ENCODE results near the gene EVA1A. TPM values are rescaled to one million over a fixed set of nuclear protein-coding genes. Genes with fewer than 3 reads are reported as not detected.

Gene EVA1A
- total and polyA plus RNA-seq, 7 donors, result 0.51 to 2.5 (median 0.83) TPM

DNA sequence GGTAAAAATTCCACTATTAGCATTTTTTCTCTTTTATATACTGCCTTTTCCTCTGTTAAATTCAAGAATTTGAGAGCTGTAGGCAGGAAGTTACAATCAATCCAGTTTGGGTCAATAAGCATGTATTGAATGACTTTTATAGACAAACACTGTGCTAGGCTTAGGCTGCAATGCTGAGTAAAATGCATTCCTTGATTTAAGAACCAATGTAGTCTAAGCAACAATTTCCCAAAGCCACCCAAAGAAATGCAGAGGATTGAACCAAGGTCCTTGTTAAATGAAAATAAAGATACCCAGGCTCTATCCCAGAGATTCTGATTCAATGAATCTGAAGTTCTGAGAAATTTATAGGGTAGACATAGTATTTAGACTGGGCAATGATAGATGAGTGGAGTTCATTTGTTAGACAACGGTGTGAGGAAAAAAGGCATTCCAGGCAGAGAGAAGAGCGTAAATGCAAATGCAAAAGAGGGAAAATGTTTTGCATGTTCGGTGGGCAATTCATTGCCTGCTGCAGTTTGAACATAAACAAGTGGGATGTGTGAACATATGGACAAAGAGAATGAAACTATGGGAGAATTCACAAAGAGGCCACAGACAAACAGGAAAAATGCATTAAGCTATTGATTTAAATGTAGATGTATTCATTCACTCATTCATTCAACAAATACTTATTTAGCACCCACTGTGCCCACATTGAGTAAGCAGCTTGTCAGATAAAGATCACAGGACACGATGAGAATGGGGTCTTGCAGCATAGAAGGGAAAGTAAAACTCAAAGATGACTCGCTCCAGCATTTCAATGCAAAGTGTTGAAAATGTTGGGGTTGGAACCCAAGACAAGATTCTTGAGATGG, 107.1 kb downstream of the EVA1A start:
- Histone ChIP-seq H3K4me1 (no peaks in the 10 kb centered on the region), H3K4me3 (no peak overlapping the region), H3K27ac (no peak overlapping the region), H3K9me3 (peaks cover 4% of the 10 kb centered on the region), H3K36me3 (ENCODE audit: insufficient read depth in 1 of 2, low read depth in 1 of 2) (no peaks in the 10 kb centered on the region), H3K27me3 (ENCODE audit: insufficient read depth in 3 of 3, low read length in 2 of 3) (peaks cover 0 to 4% (median 0%) of the 10 kb centered on the region in 3 donors)
- ATAC-seq (no peak), DNase-seq (no peak)
- intact Hi-C loops (cut with DNase I), result no loop called here
- TF ChIP-seq, protein P1, sequence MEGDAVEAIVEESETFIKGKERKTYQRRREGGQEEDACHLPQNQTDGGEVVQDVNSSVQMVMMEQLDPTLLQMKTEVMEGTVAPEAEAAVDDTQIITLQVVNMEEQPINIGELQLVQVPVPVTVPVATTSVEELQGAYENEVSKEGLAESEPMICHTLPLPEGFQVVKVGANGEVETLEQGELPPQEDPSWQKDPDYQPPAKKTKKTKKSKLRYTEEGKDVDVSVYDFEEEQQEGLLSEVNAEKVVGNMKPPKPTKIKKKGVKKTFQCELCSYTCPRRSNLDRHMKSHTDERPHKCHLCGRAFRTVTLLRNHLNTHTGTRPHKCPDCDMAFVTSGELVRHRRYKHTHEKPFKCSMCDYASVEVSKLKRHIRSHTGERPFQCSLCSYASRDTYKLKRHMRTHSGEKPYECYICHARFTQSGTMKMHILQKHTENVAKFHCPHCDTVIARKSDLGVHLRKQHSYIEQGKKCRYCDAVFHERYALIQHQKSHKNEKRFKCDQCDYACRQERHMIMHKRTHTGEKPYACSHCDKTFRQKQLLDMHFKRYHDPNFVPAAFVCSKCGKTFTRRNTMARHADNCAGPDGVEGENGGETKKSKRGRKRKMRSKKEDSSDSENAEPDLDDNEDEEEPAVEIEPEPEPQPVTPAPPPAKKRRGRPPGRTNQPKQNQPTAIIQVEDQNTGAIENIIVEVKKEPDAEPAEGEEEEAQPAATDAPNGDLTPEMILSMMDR (IDR thresholded peaks at IDR 0.05), result no peak
- 70 to 80% (median 77%) methylated on average over 5 of the region's 5 CpGs for WGBS, 3 donors

DNA sequence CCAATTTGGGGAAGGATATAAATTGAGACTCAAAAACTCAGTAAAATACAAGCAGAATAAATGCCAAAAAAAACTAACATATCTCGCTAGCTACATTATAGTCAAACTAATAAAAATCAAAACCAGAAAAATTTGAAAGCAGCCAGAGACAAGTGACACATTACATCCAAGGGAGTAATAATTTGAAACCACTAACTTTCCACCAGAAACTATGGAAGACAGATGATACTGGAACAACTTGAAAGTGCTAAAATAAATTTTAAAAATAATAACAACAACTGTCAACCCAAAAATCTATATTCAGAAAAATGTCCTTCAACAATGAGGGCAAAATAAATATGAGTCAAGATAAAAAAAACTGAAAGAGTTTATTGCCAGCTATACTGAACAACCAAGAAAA, 110.7 kb downstream of the EVA1A start:
- WGBS, 3 donors, result 85 to 97% (median 86%) methylated on average over 1 of the region's 1 CpG
- intact Hi-C loops (cut with DNase I), result no loop called here
- H3K36me3 ChIP-seq (ENCODE audit: insufficient read depth in 1 of 2, low read depth in 1 of 2), result no peaks in the 10 kb centered on the region

GRCh38 chr2:75447176-75447575, 113.6 kb downstream of the EVA1A start:
- Histone ChIP-seq H3K27me3 (ENCODE audit: insufficient read depth in 3 of 3, low read length in 2 of 3) (no peaks in the 10 kb centered on the region), H3K4me3 (no peak overlapping the region), H3K9me3 (peaks cover 4% of the 10 kb centered on the region), H3K27ac (no peak overlapping the region), H3K36me3 (ENCODE audit: insufficient read depth in 1 of 2, low read depth in 1 of 2) (no peaks in the 10 kb centered on the region), H3K4me1 (no peaks in the 10 kb centered on the region)
- ATAC-seq (no peak), DNase-seq (no peak)
- intact Hi-C loops (cut with DNase I), result no loop called here
- 78 to 79% (median 79%) methylated on average over 5 of the region's 5 CpGs for WGBS, 3 donors
- TF ChIP-seq, protein P1 (IDR thresholded peaks at IDR 0.05), result no peak

More for the DNA sequence above, 110.7 kb downstream of the EVA1A start:
- Histone ChIP-seq H3K27ac (no peak overlapping the region), H3K27me3 (ENCODE audit: insufficient read depth in 3 of 3, low read length in 2 of 3) (no peaks in the 10 kb centered on the region), H3K9me3 (peaks cover 4% of the 10 kb centered on the region), H3K4me3 (no peak overlapping the region), H3K4me1 (no peaks in the 10 kb centered on the region)
- ATAC-seq (no peak), DNase-seq (no peak)
- TF ChIP-seq, protein P1 (IDR thresholded peaks at IDR 0.05), result no peak

Other genes with a start within 250 kb of the EVA1A start
- 10 to 100 TPM; 58.8 to 78.2 (median 71.9) TPM for gene MRPL19, start 85.8 kb upstream of the EVA1A start, total RNA-seq
- gene MRPL19, start 85.8 kb upstream of the EVA1A start, polyA plus RNA-seq, result 10 to 100 TPM; 32.4 to 88.1 (median 39.5) TPM
- 10 to 100 TPM; 13.2 to 31.5 (median 25.3) TPM for gene GCFC2, start 150.0 kb upstream of the EVA1A start, total RNA-seq
- 10 to 100 TPM; 14.2 to 20.2 (median 17.7) TPM for gene GCFC2, start 150.0 kb upstream of the EVA1A start, polyA plus RNA-seq

Data from psoas muscle (tissue), 8 donors.